ENCODE data around the gene CFI. TPM values are rescaled to one million over a fixed set of nuclear protein-coding genes. Genes with fewer than 3 reads are reported as not detected.

CFI gene
- total and polyA plus RNA-seq, 2 of the 4 experiments (the other 2 are of a cell fraction) = 0.12 to 0.18 TPM

GRCh38 chr4:109760682-109761081 lies 41.1 kb downstream of the CFI start:
- H4K5ac ChIP-seq (ENCODE audit: low read depth, low read length) = no peak overlapping the region

More at GRCh38 chr4:109760682-109761081, 41.1 kb downstream of the CFI start:
- Histone ChIP-seq H2BK5ac (ENCODE audit: low read depth, low read length, poor library complexity, severe bottlenecking) (no peak overlapping the region), H3K4me3 (ENCODE audit: insufficient read depth, low read depth, low read length) (no peak overlapping the region), H3K23ac (ENCODE audit: low read depth, low read length) (no peak overlapping the region), H3K4ac (ENCODE audit: low read depth, low read length) (no peak overlapping the region), H2BK120ac (ENCODE audit: low read depth, low read length) (no peak overlapping the region), H3K18ac (ENCODE audit: low read depth, low read length) (no peak overlapping the region), H3K9me3 (ENCODE audit: control insufficient read depth, insufficient read depth, low read length) (no peaks in the 10 kb centered on the region), H2BK15ac (ENCODE audit: low read depth, low read length) (no peak overlapping the region), H3K27ac (ENCODE audit: insufficient read depth, low read length) (no peak overlapping the region), H3K36me3 (ENCODE audit: control insufficient read depth, insufficient read depth, low read length) (no peaks in the 10 kb centered on the region), H2AK9ac (replicated peaks; ENCODE audit: low read depth, low read length, poor library complexity) (no peak overlapping the region), H4K20me1 (ENCODE audit: insufficient read depth, low read length) (no peaks in the 10 kb centered on the region), H3K27me3 (ENCODE audit: control insufficient read depth, insufficient read depth, low read length) (no peaks in the 10 kb centered on the region), H2BK20ac (ENCODE audit: low read depth, low read length) (no peak overlapping the region), H3K9ac (ENCODE audit: low read depth, low read length) (no peak overlapping the region), H3K4me1 (ENCODE audit: control insufficient read depth, insufficient read depth, low read length) (no peaks in the 10 kb centered on the region), H3K9me1 (ENCODE audit: insufficient read depth, low read length) (no peaks in the 10 kb centered on the region), H2AFZ (replicated peaks; ENCODE audit: low read length, poor library complexity) (no peak overlapping the region), H3K79me1 (ENCODE audit: low read depth in 1 of 2, low read length in 2 of 2) (no peaks in the 10 kb centered on the region), H3K14ac (replicated peaks; ENCODE audit: low read depth, low read length) (no peak overlapping the region), H4K91ac (ENCODE audit: insufficient read depth, low read depth, low read length) (no peak overlapping the region), H4K8ac (ENCODE audit: low read depth in 2 of 2, low read length in 2 of 2) (no peak overlapping the region), H3K56ac (ENCODE audit: extremely low read depth, insufficient read depth, low read length) (no peak overlapping the region), H2AK5ac (ENCODE audit: low read depth, low read length) (no peak overlapping the region), H3K4me2 (ENCODE audit: low read depth, low read length) (no peak overlapping the region)
- intact Hi-C loops (cut with micrococcal nuclease) = no loop called here
- BruUV-seq (replicated peaks) = no TSS peak
- ChIA-PET CTCF (no interaction called here), POLR2A (ENCODE audit: unreplicated experiment) (no interaction called here)
- dilution Hi-C loops (cut with HindIII; ENCODE audit: low sequenced_read_pairs, unreplicated experiment) = no loop called here
- ATAC-seq (ENCODE audit: low read depth) (no peak), DNase-seq (no peak)
- TF ChIP-seq RAD21 (IDR thresholded peaks at IDR 0.05; ENCODE audit: low read length) = no peak
- TF ChIP-seq MAZ (IDR thresholded peaks at IDR 0.05; ENCODE audit: borderline replicate concordance, low read depth, low read length) = no peak
- TF ChIP-seq NFE2L2 (IDR thresholded peaks at IDR 0.05; ENCODE audit: low read depth, low read length) = no peak
- TF ChIP-seq BHLHE40 (IDR thresholded peaks at IDR 0.05; ENCODE audit: low read depth, low read length) = no peak
- no peak for TF ChIP-seq USF2 (IDR thresholded peaks at IDR 0.05; ENCODE audit: low read depth, low read length)
- TF ChIP-seq MAFK (IDR thresholded peaks at IDR 0.05; ENCODE audit: low read depth, low read length) = no peak
- TF ChIP-seq SMC3 (IDR thresholded peaks at IDR 0.05; ENCODE audit: low read depth, low read length) = no peak
- WGBS, 2 experiments (ENCODE audit: extremely low coverage in 2 of 2, insufficient read length in 1 of 2) = no CpG with 5 or more reads among the region's 2 CpGs
- in situ Hi-C loops (cut with MboI; ENCODE audit: low sequenced_read_pairs) = no loop called here
